Endothelial cell of umbilical vein (primary cell): Measurements from ENCODE around the gene ALK.

Experiments used
- MYC ChIP-seq: IDR thresholded peaks from one replicate; pipeline ENCODE4 v1.6.1; 2011; ENCODE audit warnings: mild to moderate bottlenecking, low read depth, low read length
- POLR2A ChIP-seq: IDR thresholded peaks from 2 replicates; pipeline ENCODE4 v1.6.1; 2012; ENCODE audit warnings: low read depth, mild to moderate bottlenecking, control low read depth, low read length
- TF ChIP-seq, protein P1 (sequence below), 2 donors: IDR thresholded peaks; 1 replicate in 1 of 2; 2 replicates in 1 of 2; pipeline ENCODE4 v1.5.1; 2011; ENCODE audit warnings: low read length in 2 of 2, mild to moderate bottlenecking in 2 of 2, moderate library complexity in 2 of 2, control low read depth in 1 of 2, inconsistent platforms in 1 of 2, low read depth in 1 of 2; ENCODE audit not compliant: insufficient read depth in 1 of 2; ENCODE audit errors: extremely low read depth in 1 of 2

DNA sequence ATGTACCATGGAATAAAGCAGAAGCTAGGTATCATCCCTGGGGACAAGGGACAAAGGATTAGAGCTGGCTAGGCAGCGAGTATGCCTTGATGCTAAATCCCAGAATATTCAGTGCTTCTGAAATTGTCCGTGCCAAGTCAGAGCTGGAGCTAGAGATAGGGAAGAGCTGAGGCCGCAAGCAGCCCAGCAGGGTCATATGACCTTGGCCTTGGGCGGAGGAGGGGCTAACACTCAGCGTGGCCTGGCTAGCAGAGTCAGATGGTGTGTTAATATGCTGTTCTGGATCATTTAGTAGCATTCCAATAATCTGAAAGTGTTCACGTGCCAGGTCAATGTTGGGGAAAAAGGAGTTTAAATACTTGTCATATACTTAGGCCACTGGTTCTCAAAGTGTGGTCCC, 431.3 kb downstream of the ALK start:
- TF ChIP-seq MYC, result no peak
- TF ChIP-seq, protein P1, sequence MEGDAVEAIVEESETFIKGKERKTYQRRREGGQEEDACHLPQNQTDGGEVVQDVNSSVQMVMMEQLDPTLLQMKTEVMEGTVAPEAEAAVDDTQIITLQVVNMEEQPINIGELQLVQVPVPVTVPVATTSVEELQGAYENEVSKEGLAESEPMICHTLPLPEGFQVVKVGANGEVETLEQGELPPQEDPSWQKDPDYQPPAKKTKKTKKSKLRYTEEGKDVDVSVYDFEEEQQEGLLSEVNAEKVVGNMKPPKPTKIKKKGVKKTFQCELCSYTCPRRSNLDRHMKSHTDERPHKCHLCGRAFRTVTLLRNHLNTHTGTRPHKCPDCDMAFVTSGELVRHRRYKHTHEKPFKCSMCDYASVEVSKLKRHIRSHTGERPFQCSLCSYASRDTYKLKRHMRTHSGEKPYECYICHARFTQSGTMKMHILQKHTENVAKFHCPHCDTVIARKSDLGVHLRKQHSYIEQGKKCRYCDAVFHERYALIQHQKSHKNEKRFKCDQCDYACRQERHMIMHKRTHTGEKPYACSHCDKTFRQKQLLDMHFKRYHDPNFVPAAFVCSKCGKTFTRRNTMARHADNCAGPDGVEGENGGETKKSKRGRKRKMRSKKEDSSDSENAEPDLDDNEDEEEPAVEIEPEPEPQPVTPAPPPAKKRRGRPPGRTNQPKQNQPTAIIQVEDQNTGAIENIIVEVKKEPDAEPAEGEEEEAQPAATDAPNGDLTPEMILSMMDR (IDR thresholded peaks at IDR 0.05; ENCODE audit: extremely low read depth in 1 of 2, insufficient read depth in 1 of 2, low read depth in 1 of 2, low read length in 2 of 2), result no peak
- no peak for TF ChIP-seq POLR2A
